B cell (primary cell): Measurements from ENCODE around the gene CCDC13. TPM values are rescaled to one million over a fixed set of nuclear protein-coding genes. Genes with fewer than 3 reads are reported as not detected.

Experiments
- ATAC-seq: fragments of 200-7000 bp; cut with Tn5 transposase; one replicate; pipeline ENCODE4 v1.10.0; 2021; ENCODE audit warnings: low read depth, mild to moderate bottlenecking, moderate number of reproducible peaks, moderate library complexity
- CTCF ChIA-PET: fragments of 350-600 bp; sonication (Branson Sonifier 250); formaldehyde crosslinking; loops from one replicate; lab custom pipeline; 2021; ENCODE audit warnings: antibody characterized with exemption, inconsistent platforms; lab: Charles Lee
- POLR2A ChIA-PET: fragments of 350-600 bp; sonication (Branson Sonifier 250); formaldehyde crosslinking; loops from one replicate; lab custom pipeline; 2021; ENCODE audit warnings: antibody characterized with exemption; lab: Charles Lee
- DNase-seq: peaks from one replicate; pipeline ENCODE4 v3.0.0; 2013
- H2AFZ ChIP-seq: 2 replicates; pipeline ENCODE4 v1.6.1; 2012; ENCODE audit warnings: mild to moderate bottlenecking, low read depth, low read length; ENCODE audit not compliant: insufficient read depth, poor library complexity, severe bottlenecking
- H3K27ac ChIP-seq, 2 donors: 1 replicate in 1 of 2; 2 replicates in 1 of 2; pipeline ENCODE4 v1.5.1; 2012 to 2013; ENCODE audit warnings: low read length in 2 of 2, mild to moderate bottlenecking in 2 of 2, moderate library complexity in 1 of 2
- H3K27me3 ChIP-seq, 4 experiments: fragments of 200-600 bp in 1 of 4; sonication (generic) in 1 of 4; replicated peaks in 1 of 4; 1 replicate in 2 of 4; 2 replicates in 2 of 4; pipeline versions ENCODE4 v1.6.1 to v1.7.0; 2013 to 2016; ENCODE audit warnings: low read length in 3 of 4, mild to moderate bottlenecking in 2 of 4, mixed read lengths in 1 of 4, moderate library complexity in 1 of 4; ENCODE audit not compliant: insufficient read depth in 4 of 4, control insufficient read depth in 3 of 4; ENCODE audit errors: control extremely low read depth in 1 of 4
- H3K36me3 ChIP-seq, 2 experiments: replicated peaks in 1 of 2; 1 replicate in 1 of 2; 2 replicates in 1 of 2; pipeline versions ENCODE4 v1.6.1 to v1.7.1; 2013; ENCODE audit warnings: low read length in 1 of 2; ENCODE audit not compliant: insufficient read depth in 2 of 2, control insufficient read depth in 1 of 2; ENCODE audit errors: control extremely low read depth in 1 of 2, extremely low read depth in 1 of 2
- H3K4me1 ChIP-seq, 2 donors: fragments of 200-600 bp in 1 of 2; sonication (generic) in 1 of 2; 1 replicate in 1 of 2; 2 replicates in 1 of 2; pipeline versions ENCODE4 v1.5.1 to v1.6.1; 2013 to 2017; ENCODE audit warnings: low read length in 2 of 2; ENCODE audit not compliant: control insufficient read depth in 2 of 2, insufficient read depth in 2 of 2
- H3K4me2 ChIP-seq: replicated peaks from 2 replicates; pipeline ENCODE3; 2012; ENCODE audit warnings: mild to moderate bottlenecking, low read depth, low read length; ENCODE audit not compliant: poor library complexity, severe bottlenecking
- H3K4me3 ChIP-seq, 5 experiments: fragments of 200-600 bp in 1 of 5; sonication (generic) in 1 of 5; 1 replicate in 3 of 5; 2 replicates in 2 of 5; pipeline versions ENCODE4 v1.5.1 to v1.7.0; 2011 to 2016; ENCODE audit warnings: low read length in 4 of 5, mild to moderate bottlenecking in 4 of 5, low read depth in 2 of 5, control low read depth in 1 of 5, moderate library complexity in 1 of 5; ENCODE audit not compliant: insufficient read depth in 1 of 5; ENCODE audit errors: control extremely low read depth in 1 of 5, extremely low read depth in 1 of 5
- H3K79me2 ChIP-seq: fragments of 200-600 bp; sonication (generic); one replicate; pipeline ENCODE4 v1.6.0; 2016; ENCODE audit warnings: low read length; ENCODE audit not compliant: control insufficient read depth, insufficient read depth
- H3K9ac ChIP-seq: fragments of 200-600 bp; sonication (generic); 2 replicates; pipeline ENCODE4 v1.6.1; 2017; ENCODE audit warnings: mild to moderate bottlenecking, low read length, moderate library complexity
- H3K9me3 ChIP-seq, 3 donors: one replicate each; pipeline versions ENCODE4 v1.6.1 to v1.7.1; 2013; ENCODE audit warnings: low read length in 2 of 3; ENCODE audit not compliant: control insufficient read depth in 2 of 3, insufficient read depth in 1 of 3; ENCODE audit errors: control extremely low read depth in 1 of 3
- H4K20me1 ChIP-seq: 2 replicates; pipeline ENCODE4 v1.6.0; 2012; ENCODE audit warnings: mild to moderate bottlenecking, low read length; ENCODE audit not compliant: insufficient read depth, control insufficient read depth, poor library complexity, severe bottlenecking
- H3K27ac Mint-ChIP-seq: one replicate; pipeline ENCODE4 v1.8.0; 2021; ENCODE audit warnings: mixed read lengths
- H3K27me3 Mint-ChIP-seq: one replicate; pipeline ENCODE4 v1.8.0; 2021; ENCODE audit warnings: mixed read lengths
- H3K4me1 Mint-ChIP-seq: one replicate; pipeline ENCODE4 v1.8.0; 2021; ENCODE audit warnings: mixed read lengths
- H3K4me3 Mint-ChIP-seq: one replicate; pipeline ENCODE4 v1.8.0; 2021; ENCODE audit warnings: mixed read lengths
- H3K9me3 Mint-ChIP-seq: one replicate; pipeline ENCODE4 v1.8.0; 2022; ENCODE audit warnings: mixed read lengths; ENCODE audit not compliant: insufficient read depth
- CTCF ChIP-seq: fragments of 200-600 bp; IDR thresholded peaks from one replicate; pipeline ENCODE4 v1.8.0; 2022; ENCODE audit warnings: antibody characterized with exemption, mild to moderate bottlenecking
- EZH2 ChIP-seq: IDR thresholded peaks from 2 replicates; pipeline ENCODE4 v1.6.1; 2012; ENCODE audit warnings: borderline replicate concordance, low read depth, mild to moderate bottlenecking, moderate library complexity, low read length; ENCODE audit not compliant: insufficient read depth, poor library complexity, severe bottlenecking
- WGBS: methylation state at CpG from one replicate; pipeline ENCODE4 v1.1.5; 2013; ENCODE audit warnings: missing lambda C conversion rate; ENCODE audit not compliant: insufficient coverage; 5-methylcytosine and 5-hydroxymethylcytosine counted together
- intact Hi-C: fragments of 100-400 bp; cut with micrococcal nuclease; formaldehyde crosslinking; loops from one replicate; pipeline ENCODE4 v1.10.0; 2022
- polyA plus RNA-seq: library from polyadenylated mRNA; depleted of rRNA; stranded (reverse); fragments of >200 nt; gene quantifications from 2 replicates; pipeline ENCODE4 v1.2.3, GENCODE V29; 2012
- total RNA-seq, 2 donors: library from RNA; stranded (reverse); fragments of 120-200 nt in 1 of 2; gene quantifications; 1 replicate in 1 of 2; 2 replicates in 1 of 2; pipeline versions ENCODE4 v1.2.3 to v1.2.4, GENCODE V29; 2013 to 2022

Gene CCDC13
- total and polyA plus RNA-seq, 2 donors (not counting 1 experiment from before 2014, with no cell fraction given) = 1.5 to 1.9 TPM

- 100% methylated on average over 2 of the region's 3 CpGs for WGBS
- no peak overlapping the region for H3K9ac ChIP-seq
- H3K36me3 ChIP-seq = no peaks in the 10 kb centered on the region
- no peak overlapping the region for H3K4me2 ChIP-seq
- H3K4me3 ChIP-seq = no peak overlapping the region
- DNase-seq (no peak), ATAC-seq (no peak)
- Mint-ChIP-seq H3K9me3 (no peaks in the 10 kb centered on the region), H3K27ac (no peak overlapping the region), H3K27me3 (peaks cover 6% of the 10 kb centered on the region), H3K4me3 (no peak overlapping the region), H3K4me1 (no peaks in the 10 kb centered on the region)
- ChIA-PET POLR2A (no interaction called here), CTCF (no interaction called here)
- H3K27ac ChIP-seq = no peak overlapping the region
- H3K9me3 ChIP-seq = no peaks in the 10 kb centered on the region
- TF ChIP-seq CTCF (no peak), EZH2 (no peak)
- no peaks in the 10 kb centered on the region for H3K4me1 ChIP-seq
- H4K20me1 ChIP-seq = no peaks in the 10 kb centered on the region
- H3K79me2 ChIP-seq = no peaks in the 10 kb centered on the region
- H3K27me3 ChIP-seq = no peaks in the 10 kb centered on the region
- H2AFZ ChIP-seq = no peak overlapping the region
- intact Hi-C loops = no loop called here
Measured at GRCh38 chr3:42764115-42764514, 8.9 kb downstream of the CCDC13 start.

GRCh38 chr3:42763021-42763420 lies 10.0 kb downstream of the CCDC13 start:
- ChIA-PET POLR2A (no interaction called here), CTCF (interaction anchor here (2.1 kb wide), 1 partner anchor 11 kb away, joined by 5 read pairs; no protein-coding TSS in a partner anchor)
- Histone ChIP-seq H3K27me3 (no peaks in the 10 kb centered on the region), H3K36me3 (no peaks in the 10 kb centered on the region), H3K9me3 (no peaks in the 10 kb centered on the region), H3K27ac (no peak overlapping the region), H3K9ac (no peak overlapping the region), H2AFZ (no peak overlapping the region), H3K79me2 (no peaks in the 10 kb centered on the region), H3K4me2 (no peak overlapping the region), H3K4me1 (no peaks in the 10 kb centered on the region), H3K4me3 (no peak overlapping the region), H4K20me1 (no peaks in the 10 kb centered on the region)
- no peak overlapping the region for H3K27ac Mint-ChIP-seq
- peaks cover 8% of the 10 kb centered on the region for H3K27me3 Mint-ChIP-seq
- no peaks in the 10 kb centered on the region for H3K9me3 Mint-ChIP-seq
- no peaks in the 10 kb centered on the region for H3K4me1 Mint-ChIP-seq
- DNase-seq = no peak
- WGBS = no CpG with 5 or more reads among the region's 2 CpGs
- TF ChIP-seq EZH2 (no peak), CTCF (no peak)
- no peak for ATAC-seq
- intact Hi-C loops = no loop called here
- no peak overlapping the region for H3K4me3 Mint-ChIP-seq
